Middle frontal gyrus (tissue), 1 donor: Measurements from ENCODE around the gene GNA15.
"Not testable (repeated sequence)": the region's sequence is repeated elsewhere in the genome, so short reads cannot be mapped to it uniquely, and the experiment has no call there.

ENCODE experiments used
- DNase-seq: peaks from one replicate; pipeline ENCODE4 v3.0.0-alpha.2; 2015; ENCODE audit warnings: low spot score; ENCODE audit errors: extremely low spot score

Gene GNA15

GRCh38 chr19:3135961-3136683 lies at the start of gene GNA15:
Gene GNA15 (plus strand): TSS chr19:3136033. CDS start chr19:3136451, 418 bp downstream.
- no peak for DNase-seq

GRCh38 chr19:3087769-3088168 lies 48.1 kb upstream of the GNA15 start:
- no peak for DNase-seq

- not testable (repeated sequence) for DNase-seq
Measured at GRCh38 chr19:3089299-3089855, 46.5 kb upstream of the GNA15 start.

GRCh38 chr19:3094601-3095440 lies 41.0 kb upstream of the GNA15 start:
- DNase-seq = no peak

GRCh38 chr19:3095441-3096191 lies 40.2 kb upstream of the GNA15 start:
- DNase-seq = no peak

- DNase-seq = no peak
Measured at GRCh38 chr19:3096267-3096901, 39.4 kb upstream of the GNA15 start.

GRCh38 chr19:3096902-3097326 lies 38.9 kb upstream of the GNA15 start:
- DNase-seq = no peak

- DNase-seq = no peak
Measured at GRCh38 chr19:3097442-3097871, 38.4 kb upstream of the GNA15 start.

- no peak for DNase-seq
Measured at GRCh38 chr19:3098141-3098514, 37.7 kb upstream of the GNA15 start.

GRCh38 chr19:3098515-3099346 lies 37.1 kb upstream of the GNA15 start:
- DNase-seq = no peak

- no peak for DNase-seq
Measured at GRCh38 chr19:3099347-3100145, 36.3 kb upstream of the GNA15 start.

GRCh38 chr19:3100331-3100730 lies 35.5 kb upstream of the GNA15 start:
- no peak for DNase-seq

- no peak for DNase-seq
Measured at GRCh38 chr19:3100747-3101730, 34.8 kb upstream of the GNA15 start.

GRCh38 chr19:3102239-3103140 lies 33.3 kb upstream of the GNA15 start:
- DNase-seq = no peak

- DNase-seq = no peak
Measured at GRCh38 chr19:3104708-3104983, 31.2 kb upstream of the GNA15 start.

GRCh38 chr19:3105641-3106508 lies 30.0 kb upstream of the GNA15 start:
- no peak for DNase-seq
